ENCODE data around the gene E2F3. TPM values are rescaled to one million over a fixed set of nuclear protein-coding genes. Genes with fewer than 3 reads are reported as not detected.

The E2F3 gene
- total and polyA plus RNA-seq, 2 donors (not counting 3 experiments of a cell fraction or from before 2014, with no cell fraction given) = 8.6 to 22.0 TPM

GRCh38 chr6:20402342-20403069, 827 bp downstream of the E2F3 start:
- H3K4me3 ChIP-seq (replicated peaks in 1 of 3; ENCODE audit: insufficient read depth in 1 of 3, low read depth in 1 of 3, low read length in 3 of 3) = peak overlapping the region; percentile 64 to 78 (median 69)
- peaks cover 2 to 4% of the 10 kb centered on the region in 2 experiments for H3K36me3 ChIP-seq (ENCODE audit: control insufficient read depth in 2 of 2, extremely low read depth in 1 of 2, insufficient read depth in 2 of 2, low read length in 2 of 2)
- H3K4me2 ChIP-seq (ENCODE audit: insufficient read depth, low read length) = peak overlapping the region; percentile 48
- H3K9me1 ChIP-seq (replicated peaks; ENCODE audit: control insufficient read depth, extremely low read depth, insufficient read depth, low read length) = no peaks in the 10 kb centered on the region
- no peaks in the 10 kb centered on the region for H3K9me3 ChIP-seq (replicated peaks; ENCODE audit: control insufficient read depth, insufficient read depth, low read length)
- peak; percentile 37 for TF ChIP-seq POLR2AphosphoS5 (IDR thresholded peaks at IDR 0.05; ENCODE audit: insufficient read depth, low read depth, low read length)
- TF ChIP-seq EZH2 (IDR thresholded peaks at IDR 0.05; ENCODE audit: borderline replicate concordance, low read depth, low read length, severe bottlenecking) = no peak
- peak; percentile 52 for TF ChIP-seq POLR2A (IDR thresholded peaks at IDR 0.05; ENCODE audit: low read depth, low read length)
- CTCF ChIA-PET = interaction anchor here (0.6 to 3.9 kb wide), 7 partner anchors 24 to 129 kb away, joined by 3 to 62 read pairs (median 27); no protein-coding TSS in a partner anchor
- H3K27me3 ChIP-seq (ENCODE audit: control insufficient read depth in 2 of 2, insufficient read depth in 2 of 2, low read length in 2 of 2) = no peaks in the 10 kb centered on the region
- BruUV-seq (replicated peaks) = no TSS peak
- H3K79me2 ChIP-seq (ENCODE audit: control insufficient read depth, insufficient read depth, low read length) = peaks cover 39% of the 10 kb centered on the region
- FAIRE-seq (peak; percentile 83), DNase-seq (ENCODE audit: low read depth, low spot score) (peak; percentile 42)
- POLR2A ChIA-PET = interaction anchor here (0.6 to 0.7 kb wide), 3 partner anchors 24 to 187 kb away, joined by 4 to 5 read pairs (median 4); no protein-coding TSS in a partner anchor
- dilution Hi-C loops (cut with MboI; ENCODE audit: extremely low pct_ligation_motif_present, low sequenced_read_pairs) (no loop called here), intact Hi-C loops (cut with micrococcal nuclease) (loop anchor here (1.0 to 5.0 kb wide), 4 partner anchors 80 to 1187 kb away; no protein-coding TSS in a partner anchor)
- H3K27ac ChIP-seq (ENCODE audit: insufficient read depth, low read depth, low read length) = peak overlapping the region; percentile 56
- H4K20me1 ChIP-seq (replicated peaks; ENCODE audit: control insufficient read depth, extremely low read depth, insufficient read depth, low read length) = peaks cover 2% of the 10 kb centered on the region
- no peak overlapping the region for H2AFZ ChIP-seq (ENCODE audit: low read depth, low read length)
- peaks cover 10% of the 10 kb centered on the region for H3K4me1 ChIP-seq (ENCODE audit: control insufficient read depth, extremely low read depth, insufficient read depth, low read length)
- H3K9ac ChIP-seq (replicated peaks; ENCODE audit: extremely low read depth, insufficient read depth, low read length) = peak overlapping the region; percentile 67

GRCh38 chr6:20403070-20403765, 1.5 kb downstream of the E2F3 start:
- no peak overlapping the region for H2AFZ ChIP-seq (ENCODE audit: low read depth, low read length)
- H3K4me2 ChIP-seq (ENCODE audit: insufficient read depth, low read length) = no peak overlapping the region
- H3K4me3 ChIP-seq (replicated peaks in 1 of 3; ENCODE audit: insufficient read depth in 1 of 3, low read depth in 1 of 3, low read length in 3 of 3) = peak overlapping the region; percentile 64 to 78 (median 69)
- no peaks in the 10 kb centered on the region for H3K9me1 ChIP-seq (replicated peaks; ENCODE audit: control insufficient read depth, extremely low read depth, insufficient read depth, low read length)
- dilution Hi-C loops (cut with MboI; ENCODE audit: extremely low pct_ligation_motif_present, low sequenced_read_pairs) = no loop called here
- intact Hi-C loops (cut with micrococcal nuclease) = loop anchor here (1.0 to 5.0 kb wide), 4 partner anchors 79 to 1186 kb away; no protein-coding TSS in a partner anchor
- H3K79me2 ChIP-seq (ENCODE audit: control insufficient read depth, insufficient read depth, low read length) = peaks cover 46% of the 10 kb centered on the region
- no peak for FAIRE-seq
- POLR2A ChIA-PET = interaction anchor here (0.7 kb wide), 1 partner anchor 88 kb away, joined by 5 read pairs; no protein-coding TSS in a partner anchor
- peaks cover 2 to 4% of the 10 kb centered on the region in 2 experiments for H3K36me3 ChIP-seq (ENCODE audit: control insufficient read depth in 2 of 2, extremely low read depth in 1 of 2, insufficient read depth in 2 of 2, low read length in 2 of 2)
- H4K20me1 ChIP-seq (replicated peaks; ENCODE audit: control insufficient read depth, extremely low read depth, insufficient read depth, low read length) = peaks cover 3% of the 10 kb centered on the region
- no peaks in the 10 kb centered on the region for H3K9me3 ChIP-seq (replicated peaks; ENCODE audit: control insufficient read depth, insufficient read depth, low read length)
- peak overlapping the region; percentile 96 for H3K9ac ChIP-seq (replicated peaks; ENCODE audit: extremely low read depth, insufficient read depth, low read length)
- no TSS peak for BruUV-seq (replicated peaks)
- CTCF ChIA-PET = interaction anchor here (0.6 to 3.9 kb wide), 9 partner anchors 14 to 134 kb away, joined by 3 to 62 read pairs (median 5); no protein-coding TSS in a partner anchor
- TF ChIP-seq JUN (IDR thresholded peaks at IDR 0.05; ENCODE audit: borderline replicate concordance, insufficient read depth, insufficient read length, low read depth) (no peak), MAX (IDR thresholded peaks at IDR 0.05; ENCODE audit: insufficient read depth, insufficient read length) (peak; percentile 71), POLR2AphosphoS5 (IDR thresholded peaks at IDR 0.05; ENCODE audit: insufficient read depth, low read depth, low read length) (peak; percentile 25), GATA2 (IDR thresholded peaks at IDR 0.05; ENCODE audit: insufficient read depth, insufficient read length, low read depth, low read length) (no peak), MYC (IDR thresholded peaks at IDR 0.05; ENCODE audit: low read depth, low read length) (peak; percentile 4)
- no peaks in the 10 kb centered on the region for H3K27me3 ChIP-seq (ENCODE audit: control insufficient read depth in 2 of 2, insufficient read depth in 2 of 2, low read length in 2 of 2)
- peak overlapping the region; percentile 95 for H3K27ac ChIP-seq (ENCODE audit: insufficient read depth, low read depth, low read length)
- peaks cover 13% of the 10 kb centered on the region for H3K4me1 ChIP-seq (ENCODE audit: control insufficient read depth, extremely low read depth, insufficient read depth, low read length)
- DNase-seq (ENCODE audit: low read depth, low spot score) = peak; percentile 88
